Measurements from ENCODE around the gene NPSR1.
"Not testable (repeated sequence)": the region's sequence is repeated elsewhere in the genome, so short reads cannot be mapped to it uniquely, and the experiment has no call there.

Gene NPSR1

DNA sequence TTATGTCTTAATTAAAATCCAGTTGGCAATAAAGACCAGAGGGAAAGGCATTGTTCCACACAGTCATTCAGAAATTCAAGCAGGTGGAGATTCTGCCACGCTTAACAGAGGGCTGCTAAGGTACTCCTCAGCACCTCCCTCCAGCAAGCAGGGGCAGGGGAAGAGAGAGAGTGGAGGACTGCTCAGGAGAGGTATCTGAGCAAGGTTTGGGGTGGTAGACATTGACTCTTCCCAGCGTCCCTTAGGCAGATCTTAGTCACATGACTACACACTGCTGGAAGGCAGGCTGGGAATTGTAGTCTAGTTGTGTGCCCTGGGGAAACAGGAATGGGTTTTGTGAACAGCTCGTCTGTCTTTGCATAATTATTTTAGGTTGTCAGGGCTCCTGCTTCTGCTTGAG is 181.6 kb downstream of the NPSR1 start:
- no peak for DNase-seq

DNA sequence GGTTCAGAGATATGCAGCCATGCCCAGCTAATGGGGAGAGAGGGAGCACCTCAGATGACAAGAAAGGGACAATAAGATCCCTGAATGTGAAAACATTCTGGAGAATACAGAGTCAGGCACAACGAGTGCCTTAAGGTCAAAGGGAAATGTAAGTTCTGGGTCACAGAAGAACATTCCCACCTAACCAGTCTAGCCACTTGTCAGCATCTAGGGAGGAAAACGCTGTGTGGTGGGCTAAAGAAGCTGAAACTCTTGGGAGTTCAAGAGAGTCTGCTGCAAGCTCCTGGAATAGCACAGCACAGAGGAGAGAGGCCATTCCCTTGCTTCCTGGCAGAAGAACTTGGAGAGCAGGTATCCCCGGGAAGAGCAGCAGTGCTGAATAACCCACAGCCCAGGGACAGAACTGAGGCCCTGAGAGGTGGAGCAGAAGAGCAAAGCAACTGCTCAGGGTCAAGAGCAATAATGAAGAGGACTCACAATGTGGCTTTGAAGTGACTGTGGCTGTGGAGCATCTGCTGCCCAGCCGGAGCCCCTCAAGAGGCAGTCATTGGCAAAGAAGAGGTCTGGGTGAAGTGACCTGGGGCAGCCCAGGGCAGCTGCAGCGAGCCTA is 182.3 kb downstream of the NPSR1 start:
- DNase-seq, result no peak

DNA sequence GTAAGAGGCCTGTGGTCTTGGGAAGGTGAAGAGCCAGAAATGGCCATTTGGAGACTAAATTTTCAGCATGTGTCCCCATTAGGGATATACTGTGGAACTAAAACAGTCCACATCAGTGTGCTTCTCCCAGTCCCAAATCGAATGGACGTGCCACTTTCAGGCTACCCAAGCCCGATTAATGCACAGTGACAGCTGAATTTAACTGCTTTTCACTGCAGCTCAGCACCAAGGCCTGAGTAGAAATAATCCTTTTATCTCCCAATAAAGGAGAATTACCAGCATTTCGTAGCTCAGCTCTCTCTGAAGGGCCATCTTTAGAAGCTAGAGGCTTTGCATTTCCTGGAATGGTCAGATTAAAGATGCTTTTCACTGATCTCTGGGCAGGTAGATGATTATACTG is 183.3 kb downstream of the NPSR1 start:
- no peak for DNase-seq

DNA sequence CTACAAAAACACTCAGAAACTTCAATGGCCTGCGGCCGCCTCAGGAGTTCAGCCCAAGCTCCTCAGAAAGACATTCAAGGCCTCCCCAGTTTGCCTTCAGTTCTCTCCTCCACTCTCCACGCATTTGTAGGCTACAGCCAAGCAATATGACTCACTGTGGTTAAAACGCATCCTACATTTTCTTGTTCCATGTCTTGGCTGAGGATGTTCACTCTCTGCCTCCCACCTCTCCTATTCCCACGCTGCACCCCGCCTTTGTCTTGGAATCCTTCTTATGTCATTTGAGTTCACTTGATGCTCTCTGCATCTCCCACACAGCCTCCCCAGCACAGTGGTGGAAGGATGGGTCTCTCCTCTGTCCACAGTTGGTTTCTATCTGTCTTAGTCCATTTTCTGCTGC is 184.8 kb downstream of the NPSR1 start:
- no peak for DNase-seq

DNA sequence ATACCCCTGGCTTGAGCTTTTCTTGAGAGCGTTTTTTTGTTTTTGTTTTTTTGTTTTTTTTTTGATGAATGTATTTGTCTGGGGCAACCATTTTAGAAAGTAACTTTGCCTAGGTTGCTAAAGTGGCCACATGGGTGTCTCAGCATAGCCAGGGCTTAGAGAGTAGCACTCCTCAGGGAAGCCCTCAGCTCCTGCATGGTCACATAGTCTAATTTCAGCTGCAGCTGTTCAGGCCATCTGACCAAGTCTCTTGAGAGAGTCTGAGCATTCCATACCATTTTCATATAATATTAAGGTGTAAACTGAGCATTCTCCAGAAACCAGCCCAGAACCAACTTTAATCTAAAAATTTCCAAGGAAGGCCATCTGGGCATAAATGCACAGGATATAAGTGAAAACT is 186.4 kb downstream of the NPSR1 start:
- DNase-seq, result no peak

DNA sequence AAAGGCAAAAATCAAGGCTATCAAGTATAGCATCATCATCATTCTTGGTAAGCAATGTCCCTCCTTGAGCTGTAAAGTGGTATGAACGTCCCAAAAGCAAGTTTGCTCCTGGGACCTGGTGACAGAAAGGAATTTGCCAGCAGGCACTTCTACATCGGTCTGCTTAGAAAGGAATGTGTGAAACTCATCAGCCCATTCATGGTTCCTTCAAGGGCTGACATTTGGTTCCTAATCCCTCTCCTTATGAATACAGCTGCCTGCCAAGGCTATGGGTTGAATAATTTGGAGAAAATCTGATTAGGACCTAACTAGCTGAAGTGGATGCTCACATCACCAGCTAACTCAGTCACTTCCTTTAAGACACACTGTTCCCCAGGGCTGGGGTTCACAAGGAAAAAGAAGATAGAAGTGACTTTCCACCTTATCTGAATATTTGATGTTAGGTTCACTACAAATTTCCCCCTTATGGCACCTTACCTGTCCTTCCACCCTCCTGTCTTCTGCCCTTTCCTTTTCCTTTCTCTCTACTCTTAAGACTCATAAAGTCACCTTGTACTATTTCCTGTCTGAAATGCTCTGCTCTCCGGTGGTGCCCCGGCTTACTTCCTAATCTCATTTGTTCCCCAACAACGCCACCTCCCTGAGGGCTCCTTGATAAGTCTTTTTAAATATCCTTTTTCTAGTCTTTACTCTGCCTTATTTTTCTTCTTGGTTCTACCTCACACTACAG is 187.1 kb downstream of the NPSR1 start:
- DNase-seq, result no peak

DNA sequence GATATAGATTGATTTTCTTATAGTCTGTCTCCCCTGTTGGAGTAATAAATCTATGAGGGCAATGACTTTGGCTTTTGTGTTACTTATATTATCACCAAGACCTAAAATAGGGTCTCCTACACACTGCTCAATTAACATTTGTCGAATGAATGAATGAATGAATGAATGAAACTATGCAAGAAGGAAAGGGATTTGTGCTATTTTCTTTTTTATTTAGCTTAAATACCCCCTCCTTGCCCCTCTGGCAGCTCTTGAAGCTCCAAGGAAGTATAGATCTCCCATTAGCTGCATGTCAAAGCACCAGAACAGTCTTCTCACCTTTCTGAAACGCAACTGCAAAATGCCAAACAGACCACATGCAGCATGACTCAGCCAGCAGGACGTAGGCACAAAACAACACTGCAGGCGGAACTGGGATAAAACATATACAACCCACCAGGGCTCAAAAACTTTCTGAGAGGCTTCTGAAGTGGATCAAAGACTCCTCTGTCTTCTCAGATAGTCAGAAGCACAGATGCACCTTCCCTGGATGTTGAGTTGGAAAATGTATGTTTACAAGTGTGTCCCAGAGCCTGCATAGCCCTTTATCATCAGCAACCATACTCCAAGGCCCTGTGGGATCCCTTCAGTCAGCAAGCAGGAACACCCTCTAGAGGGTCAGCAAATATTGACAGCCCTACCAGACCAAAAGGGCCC is 187.8 kb downstream of the NPSR1 start:
- no peak for DNase-seq

DNA sequence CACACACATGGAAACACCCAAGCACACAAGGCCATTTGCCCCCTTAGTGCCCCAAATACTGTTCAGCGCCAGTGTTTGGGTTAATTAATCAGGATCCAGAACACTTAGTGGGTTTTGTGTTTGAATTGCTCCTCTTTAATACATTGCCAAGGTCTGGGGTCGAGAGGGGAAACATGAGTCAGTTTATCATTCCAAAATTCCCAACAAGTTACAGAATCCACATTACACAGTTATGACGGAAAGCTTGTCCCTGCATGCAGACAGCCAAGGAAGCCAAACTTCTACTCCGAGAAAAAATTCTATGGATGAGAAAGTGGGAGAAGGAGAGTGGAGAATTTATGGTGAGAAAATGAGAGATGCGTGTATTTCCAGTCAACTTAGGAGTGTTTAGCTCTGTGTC is 189.0 kb downstream of the NPSR1 start:
- no peak for DNase-seq

DNA sequence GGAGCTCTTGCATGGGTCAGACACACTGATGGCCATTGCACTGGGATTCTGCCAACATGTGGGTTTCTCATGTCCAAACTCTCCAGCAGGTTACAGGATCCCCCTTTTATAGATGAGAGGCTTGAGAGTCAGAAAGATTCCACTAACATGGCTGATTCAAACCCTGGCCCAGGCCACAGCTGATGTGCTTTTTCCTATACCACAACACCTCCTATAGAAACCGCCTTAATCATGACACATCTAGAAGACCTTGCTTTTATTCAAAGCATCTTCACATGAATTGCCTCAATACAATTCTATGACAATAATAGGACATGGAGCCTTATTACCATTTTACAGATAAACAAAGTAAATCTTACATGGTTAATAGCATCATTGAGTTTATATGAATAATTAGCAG is 190.7 kb downstream of the NPSR1 start:
- no peak for DNase-seq

DNA sequence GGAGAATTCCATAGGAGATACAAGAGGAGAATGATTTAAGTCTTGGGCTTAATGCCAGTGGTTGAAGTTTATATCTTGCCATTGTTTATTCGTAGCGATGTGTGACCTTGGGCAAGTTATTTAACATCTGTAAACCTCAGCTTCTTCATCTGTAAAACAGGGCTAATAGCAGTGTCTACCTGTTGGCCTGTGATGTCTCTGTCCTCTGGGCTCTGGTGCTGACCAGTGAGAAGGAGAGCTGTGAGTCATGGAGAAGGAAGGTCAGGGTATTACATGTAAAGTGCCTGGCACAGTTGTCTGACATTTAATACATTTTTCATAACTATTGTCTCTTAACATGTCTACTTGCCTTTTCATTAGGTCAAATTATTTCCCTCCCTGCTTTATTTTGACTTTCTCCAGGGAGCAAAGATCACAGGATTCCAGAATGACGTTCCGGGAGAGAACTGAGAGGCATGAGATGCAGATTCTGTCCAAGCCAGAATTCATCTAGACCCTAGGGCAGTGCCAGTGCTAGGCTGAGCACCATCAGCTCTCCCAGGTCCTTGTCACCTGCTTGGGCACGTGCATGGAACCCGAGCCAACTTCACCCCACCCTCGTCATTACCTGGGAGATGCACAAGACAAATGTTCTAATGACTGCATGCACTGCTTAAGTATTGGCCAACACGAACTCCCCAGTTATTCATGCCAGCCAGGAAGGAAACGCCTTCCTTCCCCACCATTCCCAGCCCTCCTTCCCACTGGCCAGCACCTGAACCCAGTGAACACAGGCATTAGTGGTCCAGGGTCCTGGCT is 191.3 kb downstream of the NPSR1 start:
- DNase-seq, result no peak

DNA sequence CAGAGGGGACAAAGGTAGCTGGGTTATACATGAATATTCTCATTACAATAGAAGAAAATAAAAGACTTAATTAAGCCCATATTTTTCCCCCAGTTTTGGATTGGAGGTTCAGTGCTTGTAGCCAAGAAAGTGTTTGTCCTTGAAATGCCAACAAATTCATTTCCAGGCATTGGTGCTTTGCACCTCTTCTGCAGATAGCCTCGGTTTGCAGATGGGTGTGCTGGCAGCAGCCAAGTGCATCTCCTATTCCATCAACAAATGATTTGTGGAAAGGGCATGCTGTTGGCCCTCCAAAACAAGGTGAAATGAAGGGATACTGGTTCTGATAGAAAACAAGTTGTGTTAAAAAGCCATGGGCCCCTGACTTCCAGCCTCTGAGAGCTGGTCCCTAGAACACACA is 192.0 kb downstream of the NPSR1 start:
- DNase-seq, result no peak

DNA sequence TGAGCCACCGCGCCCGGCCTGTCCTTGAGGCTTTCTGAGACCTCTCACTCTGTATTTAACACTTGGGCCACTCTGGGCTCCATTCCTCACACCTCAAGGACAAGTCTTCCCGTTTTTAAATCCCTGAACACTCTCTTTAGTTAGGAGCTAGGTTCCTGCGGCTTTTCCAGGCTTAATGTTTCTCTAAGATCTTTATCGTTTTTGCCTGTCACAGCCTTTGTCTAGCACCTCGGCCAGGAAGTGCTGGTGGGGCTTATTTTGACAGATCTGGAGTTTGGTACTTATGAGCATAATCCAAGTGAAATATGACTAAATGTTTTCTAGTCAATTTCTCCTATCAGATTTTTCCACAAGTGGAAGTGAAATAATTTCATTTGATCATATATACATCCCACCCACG is 192.7 kb downstream of the NPSR1 start:
- no peak for DNase-seq

DNA sequence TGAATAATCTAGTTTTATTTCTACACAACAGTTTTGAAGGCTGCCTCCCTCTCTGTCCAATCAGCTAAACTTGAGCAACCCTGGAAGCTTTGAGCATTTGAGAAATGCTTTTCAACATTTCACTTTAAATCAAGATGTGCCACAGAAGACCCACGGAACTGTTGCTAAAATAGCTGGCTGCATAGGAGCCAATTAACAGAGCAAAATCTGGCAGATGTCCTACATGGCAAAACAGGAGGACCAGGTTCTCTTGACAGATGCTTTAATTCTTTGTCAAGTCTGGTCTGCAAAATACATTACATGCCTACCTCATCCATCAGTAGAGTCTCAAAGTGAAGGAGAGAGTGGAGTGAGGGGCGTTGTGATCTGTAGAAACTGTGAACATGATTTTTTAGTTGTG is 193.4 kb downstream of the NPSR1 start:
- DNase-seq, result no peak

DNA sequence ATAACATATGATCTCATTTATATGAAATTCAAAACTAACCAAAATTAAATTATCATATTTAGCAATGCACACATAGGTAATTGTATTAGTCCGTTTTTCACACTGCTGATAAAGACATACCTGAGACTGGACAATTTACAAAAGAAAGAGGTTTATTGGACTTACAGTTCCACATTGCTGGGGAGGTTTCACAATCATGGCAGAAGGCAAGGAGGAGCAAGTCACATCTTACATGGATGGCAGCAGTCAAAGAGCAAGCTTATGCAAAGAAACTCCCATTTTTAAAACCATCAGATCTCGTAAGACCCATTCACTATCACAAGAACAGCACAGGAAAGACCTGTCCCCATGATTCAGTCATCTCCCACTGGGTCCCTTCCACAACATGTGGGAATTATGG is 200.4 kb downstream of the NPSR1 start:
- not testable (repeated sequence) for DNase-seq

DNA sequence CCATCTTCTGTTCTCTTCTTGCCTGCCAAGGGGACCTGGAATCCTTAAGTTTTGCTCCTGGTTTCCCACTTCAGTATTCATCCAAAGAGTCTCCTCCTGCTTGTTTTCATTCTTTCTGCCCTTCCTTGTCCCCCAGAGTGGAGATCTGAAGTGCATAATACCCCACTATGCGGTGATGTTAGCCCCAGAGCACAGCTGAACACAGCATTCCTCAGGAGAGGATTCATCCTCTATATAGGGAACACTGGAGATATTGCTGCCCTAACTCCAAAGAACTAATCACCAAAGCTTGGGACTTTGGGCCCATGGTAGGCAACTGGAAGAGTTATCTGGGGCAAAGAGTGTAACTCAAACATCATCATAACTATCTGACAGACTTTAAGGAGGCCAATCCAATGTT is 201.3 kb downstream of the NPSR1 start:
- not testable (repeated sequence) for DNase-seq

DNA sequence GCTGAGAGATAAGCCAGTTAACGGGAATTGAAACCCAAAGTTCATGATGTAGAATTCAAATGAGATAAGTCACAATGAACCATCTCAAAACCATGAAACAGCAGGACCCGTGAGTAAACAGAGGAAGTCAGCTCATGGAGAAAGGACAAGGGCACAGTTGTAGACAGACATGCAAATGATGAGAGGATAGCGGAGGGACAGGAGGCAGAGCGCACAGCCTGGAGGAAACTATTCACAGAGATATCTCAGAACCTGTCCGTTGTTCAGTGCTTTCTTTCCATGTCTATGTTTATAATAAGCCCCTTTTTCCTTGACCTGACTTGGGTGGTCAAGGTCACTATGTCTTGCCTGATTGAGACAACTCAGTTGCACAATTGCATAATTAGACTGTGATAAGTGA is 208.2 kb downstream of the NPSR1 start:
- not testable (repeated sequence) for DNase-seq

DNA sequence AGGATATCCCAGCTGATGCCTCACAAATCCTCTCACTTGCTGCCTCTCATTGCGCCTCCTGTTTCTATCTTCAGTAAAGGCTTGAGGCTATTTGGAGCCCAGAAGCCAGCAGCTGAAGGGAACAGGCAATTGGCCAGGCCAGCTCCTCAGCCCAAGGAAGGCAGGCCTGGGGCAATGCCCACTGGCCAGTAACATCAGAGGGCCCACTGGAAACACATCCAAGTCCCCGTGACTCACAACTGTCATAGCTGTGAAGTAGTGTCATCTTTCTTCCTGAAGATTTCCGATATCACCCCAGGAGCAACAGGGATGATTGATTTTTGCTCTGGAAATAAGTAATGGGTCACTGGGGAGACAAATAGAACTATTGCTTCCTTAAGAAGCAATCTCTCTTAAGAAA is 209.3 kb downstream of the NPSR1 start:
- DNase-seq, result not testable (repeated sequence)

DNA sequence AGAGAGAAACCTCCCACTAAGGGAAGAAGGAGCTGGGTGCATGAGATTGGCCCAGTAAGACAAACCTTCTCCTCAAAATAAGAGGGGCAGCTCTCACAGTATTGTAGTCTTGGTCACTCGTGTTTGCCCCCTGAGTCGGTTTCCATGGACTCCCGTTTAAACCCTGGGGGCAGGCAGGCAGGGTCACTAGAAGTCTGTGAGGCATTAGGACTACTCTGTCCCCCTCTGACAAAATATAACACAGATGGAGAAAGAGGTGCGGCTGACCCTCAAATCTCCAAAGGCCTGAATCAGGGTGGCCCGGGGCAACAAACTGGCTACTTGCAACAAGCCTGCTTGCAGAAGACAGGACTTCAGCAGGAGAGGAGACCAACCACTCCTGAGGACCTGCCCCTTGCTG is 210.6 kb downstream of the NPSR1 start:
- DNase-seq, result not testable (repeated sequence)

DNA sequence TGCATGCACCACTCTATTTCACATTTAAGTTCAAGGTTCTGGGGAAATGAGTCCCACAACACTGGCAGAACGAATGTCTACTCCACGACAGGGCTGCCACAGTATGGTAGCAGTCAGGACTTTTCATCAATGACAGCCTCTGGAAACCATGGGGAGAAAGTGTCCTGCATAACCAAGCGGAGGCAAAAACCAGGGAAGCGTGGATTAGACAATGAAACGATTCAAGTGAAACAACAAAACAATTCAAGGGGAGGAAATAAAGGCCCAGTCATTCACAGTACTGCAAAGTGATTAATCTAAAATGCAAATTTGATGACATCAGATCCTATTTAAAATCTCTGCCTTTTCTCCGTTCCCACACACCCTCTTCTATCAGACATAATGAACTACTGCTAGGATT is 211.0 kb downstream of the NPSR1 start:
- no peak for DNase-seq

DNA sequence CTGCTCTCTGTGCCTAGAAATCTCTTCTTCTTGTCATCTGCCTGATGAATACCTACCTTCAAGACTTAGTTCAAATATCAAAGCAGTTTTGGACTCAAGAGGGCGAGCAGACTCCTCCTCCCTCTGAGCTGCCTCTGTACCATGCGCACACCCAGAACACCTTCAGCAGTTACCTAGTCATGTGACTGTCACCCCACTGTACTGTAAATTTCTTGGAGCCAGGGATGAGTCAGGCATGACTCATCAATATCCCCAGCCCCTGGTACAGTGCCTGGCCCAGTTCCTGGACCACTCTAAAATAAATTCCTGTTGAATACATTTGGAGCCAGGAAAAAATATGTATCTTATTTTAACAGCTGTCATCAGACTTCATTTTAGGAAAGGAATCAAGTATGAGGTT is 212.0 kb downstream of the NPSR1 start:
- not testable (repeated sequence) for DNase-seq

DNA sequence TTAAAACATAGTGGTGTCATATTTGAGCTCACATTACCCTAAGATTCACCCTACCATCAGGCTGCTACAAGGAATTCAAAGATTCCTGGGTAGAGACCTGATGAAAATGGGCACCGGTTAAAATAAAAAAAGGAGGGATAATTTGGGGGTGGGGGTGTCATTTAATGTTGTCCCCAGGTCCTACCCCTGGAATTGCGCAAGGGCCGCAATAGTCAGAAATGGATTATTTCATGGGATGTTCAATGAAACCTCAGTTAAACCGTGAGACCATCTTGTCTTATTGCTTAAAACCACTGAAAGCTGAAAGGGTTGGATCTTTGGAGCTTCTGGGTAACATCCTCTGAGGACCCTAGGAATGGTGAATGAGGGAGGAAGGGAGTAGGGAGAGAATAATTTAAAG is 216.3 kb downstream of the NPSR1 start:
- DNase-seq, result not testable (repeated sequence)

DNA sequence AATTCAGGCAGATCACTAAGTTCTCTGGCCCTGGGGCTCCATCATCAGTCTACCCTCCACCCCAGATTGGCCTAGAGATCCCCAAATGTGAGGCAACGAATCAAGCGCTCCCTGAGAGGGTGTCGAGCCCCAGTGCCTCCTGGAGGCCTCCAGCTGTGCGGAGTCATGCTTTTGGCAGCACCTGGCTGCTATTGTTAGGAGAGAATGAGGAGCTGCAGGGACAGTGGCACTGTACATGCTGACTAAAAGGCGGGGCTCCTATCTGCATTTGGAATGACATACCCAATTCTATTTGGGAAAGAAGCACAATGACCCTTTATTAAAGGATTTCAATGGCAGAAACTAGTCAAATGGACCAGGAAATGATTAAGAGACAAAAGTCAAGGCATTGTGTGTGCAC is 217.5 kb downstream of the NPSR1 start:
- no peak for DNase-seq

DNA sequence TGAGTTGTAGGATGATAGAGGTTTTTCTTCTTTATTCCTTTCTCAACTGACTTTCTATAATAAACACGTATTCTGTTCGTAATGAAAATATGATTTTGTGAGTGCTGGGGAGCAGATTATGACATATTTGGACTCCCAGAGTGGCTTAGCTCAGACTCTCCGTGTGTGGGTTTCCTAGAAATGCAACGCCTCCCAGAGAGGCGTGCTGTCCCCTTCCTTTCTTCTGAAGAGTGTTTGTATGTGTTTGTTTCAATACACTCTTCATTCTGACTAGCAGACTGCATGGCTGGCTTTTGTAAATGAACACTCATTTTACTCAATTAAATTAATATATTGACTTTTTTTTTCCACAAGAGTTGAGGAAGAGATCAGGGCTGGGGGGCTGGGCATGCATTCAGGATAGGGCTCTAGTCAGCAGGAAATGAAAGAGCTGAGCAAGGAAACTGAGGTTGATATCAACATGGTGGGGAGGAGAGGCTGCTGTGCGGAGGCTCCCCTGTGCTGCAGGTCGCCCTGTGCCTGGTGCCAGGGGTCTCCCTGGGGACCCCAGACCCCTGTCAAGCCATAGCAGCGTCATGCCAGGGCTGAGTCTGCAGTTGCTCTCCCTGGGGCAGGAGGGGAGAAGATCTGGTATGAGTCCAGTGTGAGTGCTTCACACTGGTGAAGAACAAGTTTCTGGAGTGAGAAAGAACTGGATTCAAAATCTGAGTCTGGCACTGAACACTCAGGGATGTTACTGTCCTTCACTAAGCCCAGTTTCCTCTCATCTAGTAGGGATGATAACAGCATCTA is 221.1 kb downstream of the NPSR1 start:
- DNase-seq, result not testable (repeated sequence)

Data from activated CD8-positive, alpha-beta memory T cell treated with anti-CD3 and anti-CD28 coated beads for 24 hours (primary cell).